H1 (cell line): Measurements from ENCODE around the gene KCNMA1. TPM values are rescaled to one million over a fixed set of nuclear protein-coding genes. Genes with fewer than 3 reads are reported as not detected.

Experiments used
- EZH2 ChIP-seq: fragments of 200-600 bp; sonication (generic); IDR thresholded peaks from 2 replicates; pipeline ENCODE4 v1.7.1; 2012; ENCODE audit warnings: low read depth, mild to moderate bottlenecking, moderate library complexity, low read length, inconsistent platforms; ENCODE audit not compliant: severe bottlenecking
- RBBP5 ChIP-seq: IDR thresholded peaks from 2 replicates; pipeline ENCODE4 v1.7.1; 2012; ENCODE audit warnings: low read depth, mild to moderate bottlenecking, inconsistent platforms, low read length, moderate library complexity, borderline replicate concordance
- polyA plus RNA-seq, 7 experiments: library from polyadenylated mRNA; depleted of rRNA in 3 of 7; stranded (reverse) in 5 of 7; unstranded in 2 of 7; fragments of >200 nt in 5 of 7; fragments of 200-250 nt in 2 of 7; gene quantifications; 1 replicate in 5 of 7; 2 replicates in 1 of 7; 4 replicates in 1 of 7; pipeline versions ENCODE4 v1.2.1 to v1.2.3, GENCODE V29; 2011 to 2013; ENCODE audit warnings: missing spikeins in 2 of 7, mixed read lengths in 2 of 7
- total RNA-seq: library from RNA; stranded (reverse); fragmentation: NEBNext Ultra II Directional; extraction: Animal tissue kit (Norgen Biotek cat#: 25700); gene quantifications from 2 replicates; pipeline ENCODE4 v1.2.1, GENCODE V29; 2021

KCNMA1 gene
- total and polyA plus RNA-seq, 2 of the 8 experiments (the other 6 are each of a cell fraction or from before 2014, with no cell fraction given): 10.2 to 11.1 TPM

- TF ChIP-seq EZH2 (no peak), RBBP5 (no peak)
- TF ChIP-seq, all 59 proteins: peak for 0
These were observed 560.2 kb downstream of the KCNMA1 start (continued) for GRCh38 chr10:77077316-77077945.
